Stomach smooth muscle (tissue), 2 donors: ENCODE results near the gene C11orf65.

Source experiments
- H3K27ac ChIP-seq: one replicate; pipeline ENCODE4 v1.7.0; 2013; ENCODE audit warnings: mild to moderate bottlenecking, low read length, inconsistent platforms
- H3K27me3 ChIP-seq, 2 donors: one replicate each; pipeline ENCODE4 v1.7.0; 2013; ENCODE audit warnings: low read length in 2 of 2; ENCODE audit not compliant: insufficient read depth in 2 of 2, control insufficient read depth in 1 of 2
- H3K36me3 ChIP-seq, 2 donors: one replicate each; pipeline ENCODE4 v1.7.0; 2013; ENCODE audit warnings: low read length in 2 of 2; ENCODE audit not compliant: control insufficient read depth in 2 of 2, insufficient read depth in 2 of 2
- H3K4me1 ChIP-seq: one replicate; pipeline ENCODE4 v1.7.0; 2013; ENCODE audit warnings: low read length; ENCODE audit not compliant: control insufficient read depth, insufficient read depth
- H3K4me3 ChIP-seq, 2 donors: one replicate each; pipeline ENCODE4 v1.7.0; 2013; ENCODE audit warnings: low read length in 2 of 2
- H3K9ac ChIP-seq, 2 donors: one replicate each; pipeline ENCODE4 v1.7.0; 2013; ENCODE audit warnings: low read length in 2 of 2, mild to moderate bottlenecking in 1 of 2
- H3K9me3 ChIP-seq, 2 donors: one replicate each; pipeline ENCODE4 v1.7.0; 2013; ENCODE audit warnings: low read length in 2 of 2; ENCODE audit not compliant: control insufficient read depth in 2 of 2
- donor health status: healthy.
- donor health status: Pancreatic carcinoma.

C11orf65 gene

DNA sequence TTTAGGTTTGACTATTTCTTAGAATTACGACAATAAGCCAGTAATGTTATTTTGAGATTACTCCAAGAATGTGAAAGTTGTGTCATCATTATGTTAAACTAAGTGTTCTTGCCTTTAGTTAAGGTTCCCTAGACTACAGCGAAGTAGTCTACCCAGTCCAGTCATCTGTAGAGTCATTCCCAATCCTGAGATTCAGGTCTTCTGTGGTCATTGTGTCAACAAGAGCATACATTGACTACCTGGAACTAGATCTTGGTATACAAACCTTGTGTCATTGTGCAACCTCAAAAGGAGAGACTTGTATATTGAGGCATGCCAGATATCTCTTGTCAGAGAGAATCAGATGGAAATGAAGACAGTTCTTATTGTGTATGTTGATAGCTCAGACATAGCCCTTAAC, 128.6 kb downstream of the C11orf65 start:
- Histone ChIP-seq H3K27ac (no peak overlapping the region), H3K36me3 (peaks cover 5 to 8% of the 10 kb centered on the region in 2 donors), H3K27me3 (no peaks in the 10 kb centered on the region), H3K4me1 (no peaks in the 10 kb centered on the region), H3K9me3 (no peaks in the 10 kb centered on the region), H3K9ac (no peak overlapping the region), H3K4me3 (no peak overlapping the region)

DNA sequence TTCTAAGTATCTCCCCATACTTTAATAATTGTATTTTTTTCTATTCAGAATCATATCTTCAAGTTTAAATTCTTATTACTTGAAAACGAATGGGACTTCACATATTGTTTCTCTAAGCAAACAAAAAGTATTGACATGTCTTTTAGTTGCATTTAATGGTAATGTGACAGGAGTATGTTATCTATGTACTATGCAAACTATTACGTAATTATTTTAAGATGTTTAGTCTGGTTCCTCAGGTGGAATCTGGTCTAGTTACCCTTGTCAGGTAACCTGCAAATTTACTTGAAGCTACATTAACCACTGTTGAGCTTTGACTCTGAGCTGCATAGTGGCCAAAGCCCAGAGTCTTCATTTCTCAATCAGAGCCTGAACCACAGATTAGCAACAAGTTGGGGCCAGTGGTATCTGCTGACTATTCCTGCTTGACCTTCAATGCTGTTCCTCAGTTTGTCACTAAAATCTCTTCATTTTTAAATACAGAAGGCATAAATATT, 133.9 kb downstream of the C11orf65 start:
- Histone ChIP-seq H3K27me3 (no peaks in the 10 kb centered on the region), H3K4me1 (no peaks in the 10 kb centered on the region), H3K4me3 (no peak overlapping the region), H3K9me3 (no peaks in the 10 kb centered on the region), H3K36me3 (peaks cover 9 to 19% of the 10 kb centered on the region in 2 donors), H3K9ac (no peak overlapping the region), H3K27ac (no peak overlapping the region)
